Measurements from ENCODE around the gene ALDH7A1.
A peak's percentile ranks its signal among the peaks of the same experiment; 100 is the strongest.
"Not testable (repeated sequence)": the region's sequence is repeated elsewhere in the genome, so short reads cannot be mapped to it uniquely, and the experiment has no call there.

Gene ALDH7A1

DNA sequence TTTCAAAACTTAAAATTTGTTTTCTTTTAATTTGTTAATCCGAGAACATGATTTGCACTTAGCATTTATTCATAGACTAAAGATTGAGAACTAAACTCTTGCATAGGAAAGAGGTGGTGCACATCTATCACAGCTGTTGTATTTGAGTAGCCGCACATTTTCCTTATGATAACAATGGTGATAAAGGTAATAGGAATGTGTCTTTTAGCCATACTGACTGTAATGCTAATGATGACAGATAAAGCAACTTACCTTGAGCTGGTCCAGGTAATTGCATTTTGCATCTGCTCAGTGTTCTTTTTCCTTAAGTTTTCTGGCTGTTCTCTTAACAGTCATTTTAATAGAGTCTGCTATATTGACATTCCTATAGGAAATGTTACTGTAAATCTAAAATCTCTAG lies 24.8 kb upstream of the ALDH7A1 start:
- DNase-seq (ENCODE audit: low read depth, low spot score), result no peak
- H3K4me3 ChIP-seq, result no peak overlapping the region
- no peak overlapping the region for H3K9ac ChIP-seq (ENCODE audit: insufficient read length)
- no peak overlapping the region for H3K27ac ChIP-seq
- TF ChIP-seq EZH2 (IDR thresholded peaks at IDR 0.05), result no peak
- TF ChIP-seq FOXP2 (optimal IDR thresholded peaks at IDR 0.05; ENCODE audit: control extremely low read depth, extremely low read length, insufficient read depth), result no peak
- no peak for TF ChIP-seq POLR2AphosphoS5 (IDR thresholded peaks at IDR 0.05; ENCODE audit: borderline replicate concordance, low read depth, low read length)
- peaks cover 70% of the 10 kb centered on the region for H3K36me3 ChIP-seq (ENCODE audit: insufficient read depth, low read length)
- no peaks in the 10 kb centered on the region for H3K9me3 ChIP-seq (ENCODE audit: low read depth, low read length)

DNA sequence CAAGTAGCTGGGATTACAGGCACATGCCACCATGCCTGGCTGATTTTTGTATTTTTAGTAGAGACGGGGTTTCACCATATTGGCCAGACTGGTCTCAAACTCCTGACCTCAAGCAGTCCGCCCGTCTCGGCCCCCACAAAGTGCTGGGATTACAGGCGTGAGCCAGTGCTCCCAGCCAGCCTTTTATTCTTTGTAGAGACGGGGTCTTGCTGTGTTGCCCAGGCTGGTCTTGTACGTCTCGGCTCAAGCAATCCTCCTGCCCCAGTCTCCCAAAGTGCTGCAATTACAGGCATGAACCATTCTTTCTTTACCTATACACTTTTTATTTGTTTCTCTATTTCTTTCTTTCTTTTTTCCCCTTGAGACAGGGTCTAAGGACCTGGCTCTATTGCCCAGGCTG lies 22.6 kb upstream of the ALDH7A1 start:
- not testable (repeated sequence) for DNase-seq (ENCODE audit: low read depth, low spot score); H3K9ac ChIP-seq (ENCODE audit: insufficient read length); H3K9me3 ChIP-seq (ENCODE audit: low read depth, low read length); H3K4me3 ChIP-seq; H3K27ac ChIP-seq
- H3K36me3 ChIP-seq (ENCODE audit: insufficient read depth, low read length), result peaks cover 67% of the 10 kb centered on the region

DNA sequence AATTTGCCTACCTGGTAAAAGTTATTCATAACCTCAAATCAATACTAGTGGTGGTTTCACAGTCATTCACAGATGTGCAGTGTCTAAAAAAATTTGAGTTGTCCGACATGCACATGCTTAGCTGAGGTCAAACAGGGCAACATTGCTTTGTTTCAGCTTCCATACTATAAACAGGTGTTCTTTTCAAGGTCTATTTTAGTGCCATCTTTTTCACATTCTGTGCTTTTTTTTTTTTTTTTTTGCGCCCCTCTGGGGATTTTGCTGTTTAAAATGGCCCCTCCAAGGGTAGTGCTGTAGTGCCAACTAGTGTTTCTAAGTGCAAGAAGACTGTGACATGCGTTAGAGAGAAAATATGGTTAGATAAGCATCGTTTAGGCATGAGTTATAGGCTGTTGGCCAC lies 20.3 kb upstream of the ALDH7A1 start:
- Histone ChIP-seq H3K9me3 (ENCODE audit: low read depth, low read length) (no peaks in the 10 kb centered on the region), H3K27ac (no peak overlapping the region), H3K36me3 (ENCODE audit: insufficient read depth, low read length) (peaks cover 78% of the 10 kb centered on the region), H3K4me3 (no peak overlapping the region), H3K9ac (ENCODE audit: insufficient read length) (no peak overlapping the region)
- DNase-seq (ENCODE audit: low read depth, low spot score), result no peak
- TF ChIP-seq EZH2 (IDR thresholded peaks at IDR 0.05) (no peak), POLR2AphosphoS5 (IDR thresholded peaks at IDR 0.05; ENCODE audit: borderline replicate concordance, low read depth, low read length) (no peak), FOXP2 (optimal IDR thresholded peaks at IDR 0.05; ENCODE audit: control extremely low read depth, extremely low read length, insufficient read depth) (no peak)

DNA sequence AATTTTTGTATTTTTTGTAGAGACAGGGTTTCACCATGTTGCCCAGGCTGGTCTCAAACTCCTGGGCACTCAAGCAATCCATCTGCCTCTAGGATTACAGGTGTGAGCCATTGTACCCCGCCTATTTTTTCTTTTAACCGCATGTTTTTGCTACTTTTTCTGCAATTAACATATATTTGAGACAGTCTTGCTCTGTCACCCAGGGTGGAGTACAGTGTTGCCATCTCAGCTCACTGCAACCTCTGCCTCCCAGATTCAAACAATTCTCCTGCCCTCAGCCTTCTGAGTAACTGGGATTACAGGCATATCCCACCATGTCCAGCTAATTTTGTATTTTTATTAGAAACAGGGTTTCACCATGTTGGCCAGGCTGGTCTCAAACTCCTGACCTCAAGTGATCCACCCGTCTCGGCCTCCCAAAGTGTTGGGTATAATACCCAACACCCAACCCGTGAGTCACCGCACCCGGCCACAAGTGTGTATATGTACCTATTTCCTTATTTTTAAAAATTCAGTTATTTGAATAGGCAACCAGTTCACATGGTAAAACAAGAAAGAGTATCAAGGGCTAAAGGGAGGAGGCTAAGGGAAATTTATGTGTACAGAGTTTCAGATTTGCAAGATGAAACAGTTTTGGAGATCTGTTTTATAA lies 19.0 kb upstream of the ALDH7A1 start:
- H3K27ac ChIP-seq, result no peak overlapping the region
- peaks cover 78% of the 10 kb centered on the region for H3K36me3 ChIP-seq (ENCODE audit: insufficient read depth, low read length)
- no peak overlapping the region for H3K4me3 ChIP-seq
- no peak for DNase-seq (ENCODE audit: low read depth, low spot score)
- H3K9me3 ChIP-seq (ENCODE audit: low read depth, low read length), result no peaks in the 10 kb centered on the region
- no peak for TF ChIP-seq EZH2 (IDR thresholded peaks at IDR 0.05)
- TF ChIP-seq POLR2AphosphoS5 (IDR thresholded peaks at IDR 0.05; ENCODE audit: borderline replicate concordance, low read depth, low read length), result no peak
- no peak for TF ChIP-seq FOXP2 (optimal IDR thresholded peaks at IDR 0.05; ENCODE audit: control extremely low read depth, extremely low read length, insufficient read depth)
- no peak overlapping the region for H3K9ac ChIP-seq (ENCODE audit: insufficient read length)

DNA sequence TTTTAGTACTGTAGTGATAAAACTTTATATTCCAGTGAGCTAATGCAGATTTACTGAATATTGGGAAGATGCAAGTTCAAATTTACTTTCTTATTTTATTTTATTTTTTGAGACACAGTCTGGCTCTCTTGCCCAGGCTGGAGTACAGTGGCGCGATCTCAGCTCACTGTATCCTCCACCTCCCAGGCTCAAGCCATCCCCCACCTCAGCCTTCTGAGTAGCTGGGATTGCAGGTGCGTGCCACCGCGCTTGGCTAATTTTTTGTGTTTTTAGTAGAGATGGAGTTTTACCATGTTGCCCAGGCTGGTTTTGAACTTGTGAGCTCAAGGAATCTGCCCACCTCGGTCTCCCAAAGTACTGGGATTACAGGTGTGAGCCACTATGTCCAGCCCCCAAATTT lies 15.6 kb upstream of the ALDH7A1 start:
- Histone ChIP-seq H3K9me3 (ENCODE audit: low read depth, low read length) (no peaks in the 10 kb centered on the region), H3K36me3 (ENCODE audit: insufficient read depth, low read length) (peaks cover 91% of the 10 kb centered on the region), H3K27ac (no peak overlapping the region), H3K9ac (ENCODE audit: insufficient read length) (no peak overlapping the region), H3K4me3 (no peak overlapping the region)
- DNase-seq (ENCODE audit: low read depth, low spot score), result no peak
- TF ChIP-seq POLR2AphosphoS5 (IDR thresholded peaks at IDR 0.05; ENCODE audit: borderline replicate concordance, low read depth, low read length), result no peak
- no peak for TF ChIP-seq EZH2 (IDR thresholded peaks at IDR 0.05)

DNA sequence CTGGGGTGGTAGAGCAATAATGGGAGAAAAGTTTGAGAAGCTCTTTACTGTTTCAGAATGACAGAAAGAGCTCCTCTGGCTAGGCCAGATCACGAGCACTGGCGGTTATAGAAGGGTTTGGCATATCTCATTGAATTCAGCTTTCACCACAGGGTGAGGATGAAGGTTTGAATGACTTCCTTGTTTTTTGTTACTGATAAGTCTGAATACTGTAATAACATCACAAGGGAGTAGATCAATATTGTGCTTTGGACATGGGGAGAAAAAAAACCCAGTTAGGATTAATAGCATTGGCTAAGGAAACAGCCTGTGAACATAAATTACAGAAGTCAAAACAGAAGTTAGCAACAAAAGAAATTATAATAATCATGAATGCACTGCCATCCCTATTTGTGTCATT lies 15.1 kb upstream of the ALDH7A1 start:
- H3K27ac ChIP-seq, result no peak overlapping the region
- H3K36me3 ChIP-seq (ENCODE audit: insufficient read depth, low read length), result peaks cover 91% of the 10 kb centered on the region
- no peak overlapping the region for H3K9ac ChIP-seq (ENCODE audit: insufficient read length)
- no peaks in the 10 kb centered on the region for H3K9me3 ChIP-seq (ENCODE audit: low read depth, low read length)
- no peak overlapping the region for H3K4me3 ChIP-seq
- no peak for DNase-seq (ENCODE audit: low read depth, low spot score)
- TF ChIP-seq EZH2 (IDR thresholded peaks at IDR 0.05) (no peak), POLR2AphosphoS5 (IDR thresholded peaks at IDR 0.05; ENCODE audit: borderline replicate concordance, low read depth, low read length) (no peak), FOXP2 (optimal IDR thresholded peaks at IDR 0.05; ENCODE audit: control extremely low read depth, extremely low read length, insufficient read depth) (no peak)

DNA sequence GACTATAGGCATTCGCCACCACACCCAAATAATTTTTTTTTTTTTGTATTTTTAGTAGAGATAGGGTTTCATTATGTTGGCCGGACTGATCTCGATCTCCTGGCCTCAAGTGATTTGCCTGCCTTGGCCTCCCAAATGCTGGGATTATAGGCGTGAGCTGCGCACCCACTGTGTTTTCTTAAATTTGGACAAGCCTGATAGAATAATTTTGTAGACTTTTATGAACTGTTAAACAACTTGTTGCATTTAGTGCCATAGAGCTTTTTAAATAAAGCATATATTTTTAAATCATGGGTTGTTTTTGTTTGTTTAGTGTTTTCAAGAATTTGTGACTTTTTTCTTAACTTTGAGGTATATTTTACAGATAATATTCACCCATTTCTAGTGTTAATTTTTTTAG lies 10.5 kb upstream of the ALDH7A1 start:
- no peak overlapping the region; the same call in 1 of the 2 replicates for H3K4me3 ChIP-seq
- DNase-seq (ENCODE audit: low read depth, low spot score), result no peak
- TF ChIP-seq EZH2 (IDR thresholded peaks at IDR 0.05), result no peak
- no peak for TF ChIP-seq FOXP2 (optimal IDR thresholded peaks at IDR 0.05; ENCODE audit: control extremely low read depth, extremely low read length, insufficient read depth)
- no peak for TF ChIP-seq POLR2AphosphoS5 (IDR thresholded peaks at IDR 0.05; ENCODE audit: borderline replicate concordance, low read depth, low read length)
- no peak overlapping the region for H3K27ac ChIP-seq
- H3K9ac ChIP-seq (ENCODE audit: insufficient read length), result peak overlapping the region; percentile 11
- H3K9me3 ChIP-seq (ENCODE audit: low read depth, low read length), result peaks cover under 1% of the 10 kb centered on the region; the same call in 1 of the 2 replicates
- peaks cover 70% of the 10 kb centered on the region for H3K36me3 ChIP-seq (ENCODE audit: insufficient read depth, low read length)

DNA sequence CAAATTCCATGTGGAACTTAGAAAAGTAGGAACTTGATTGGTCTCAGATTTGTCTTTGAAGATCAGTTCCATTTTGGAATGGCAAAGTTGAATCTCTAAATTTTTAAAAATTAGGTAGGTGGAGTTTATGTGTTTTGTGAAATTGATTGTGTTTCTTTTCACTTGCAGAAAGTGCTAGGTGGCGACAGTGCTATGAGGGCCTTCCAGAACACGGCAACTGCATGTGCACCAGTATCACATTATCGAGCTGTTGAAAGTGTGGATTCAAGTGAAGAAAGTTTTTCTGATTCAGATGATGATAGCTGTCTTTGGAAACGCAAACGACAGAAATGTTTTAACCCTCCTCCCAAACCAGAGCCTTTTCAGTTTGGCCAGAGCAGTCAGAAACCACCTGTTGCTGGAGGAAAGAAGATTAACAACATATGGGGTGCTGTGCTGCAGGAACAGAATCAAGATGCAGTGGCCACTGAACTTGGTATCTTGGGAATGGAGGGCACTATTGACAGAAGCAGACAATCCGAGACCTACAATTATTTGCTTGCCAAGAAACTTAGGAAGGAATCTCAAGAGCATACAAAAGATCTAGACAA lies 8.5 kb upstream of the ALDH7A1 start:
- Histone ChIP-seq H3K4me3 (no peak overlapping the region), H3K9me3 (ENCODE audit: low read depth, low read length) (peaks cover 3% of the 10 kb centered on the region; the same call in 1 of the 2 replicates), H3K9ac (ENCODE audit: insufficient read length) (no peak overlapping the region), H3K27ac (no peak overlapping the region), H3K36me3 (ENCODE audit: insufficient read depth, low read length) (peaks cover 49% of the 10 kb centered on the region)
- no peak for DNase-seq (ENCODE audit: low read depth, low spot score)
- no peak for TF ChIP-seq FOXP2 (optimal IDR thresholded peaks at IDR 0.05; ENCODE audit: control extremely low read depth, extremely low read length, insufficient read depth)
- no peak for TF ChIP-seq EZH2 (IDR thresholded peaks at IDR 0.05)
- no peak for TF ChIP-seq POLR2AphosphoS5 (IDR thresholded peaks at IDR 0.05; ENCODE audit: borderline replicate concordance, low read depth, low read length)

Measured in SK-N-MC (cell line).